Measurements from ENCODE around the gene ZSWIM7.
"Not testable (repeated sequence)": the region's sequence is repeated elsewhere in the genome, so short reads cannot be mapped to it uniquely, and the experiment has no call there.

ZSWIM7 gene

GRCh38 chr17:15957608-15958307, 41.7 kb downstream of the ZSWIM7 start:
- DNase-seq (ENCODE audit: low read depth) = no peak

DNA sequence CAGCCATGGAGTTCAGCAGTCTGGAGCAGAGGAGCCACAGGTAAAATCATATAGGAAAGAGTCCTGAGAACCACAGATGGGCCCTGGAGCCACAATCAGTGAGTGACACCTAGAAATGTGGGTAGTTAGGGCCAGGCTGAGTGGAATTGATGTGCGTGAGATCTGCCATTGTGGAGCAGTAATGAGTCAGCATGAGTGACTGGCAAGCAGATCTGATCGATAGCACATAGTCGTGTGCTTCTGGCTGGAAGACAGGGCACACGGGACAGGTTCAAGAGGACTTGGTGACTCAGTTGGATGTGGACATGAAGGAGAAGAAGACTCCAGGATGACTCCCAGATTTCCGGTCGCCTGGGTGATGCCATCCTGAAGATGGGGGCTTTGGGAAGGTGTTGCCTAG, 42.3 kb downstream of the ZSWIM7 start:
- DNase-seq (ENCODE audit: low read depth) = no peak

DNA sequence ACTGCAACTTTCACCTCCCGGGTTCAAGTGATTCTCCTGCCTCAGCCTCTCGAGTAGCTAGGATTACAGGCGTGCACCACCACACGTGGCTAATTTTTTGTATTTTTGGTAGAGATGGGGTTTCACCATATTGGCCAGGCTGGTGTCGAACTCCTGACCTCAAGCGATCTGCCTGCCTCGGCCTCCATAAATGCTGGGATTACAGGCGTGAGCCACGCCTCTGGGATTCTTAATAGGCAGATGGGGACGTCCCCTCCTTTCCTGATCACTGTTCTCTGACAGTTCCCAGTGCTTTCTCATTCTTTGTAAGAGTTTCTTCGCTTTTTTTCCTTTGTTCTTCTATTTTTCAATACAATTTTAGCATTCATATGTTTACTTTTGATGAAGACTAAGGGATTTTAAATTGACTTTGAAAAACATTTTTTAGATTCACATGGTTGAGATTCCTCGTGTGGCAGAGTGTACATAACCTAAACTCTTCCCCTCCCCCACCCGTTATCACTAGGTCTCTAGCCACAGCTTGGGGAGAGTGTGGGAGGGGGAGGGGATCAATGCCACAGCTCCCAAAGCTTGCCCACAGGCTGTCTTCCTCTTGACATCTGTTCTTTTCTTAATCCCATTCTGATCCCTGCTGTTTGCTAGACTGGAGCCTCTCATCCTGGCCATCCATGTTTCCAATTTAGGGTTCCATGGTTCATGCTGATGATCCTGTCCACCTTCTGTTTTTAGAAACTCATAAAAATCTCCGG, 43.5 kb downstream of the ZSWIM7 start:
- no peak for DNase-seq (ENCODE audit: low read depth)

GRCh38 chr17:15954222-15954621, 45.3 kb downstream of the ZSWIM7 start:
- no peak for DNase-seq (ENCODE audit: low read depth)

- no peak for DNase-seq (ENCODE audit: low read depth)
Measured at GRCh38 chr17:15952916-15953790, 46.4 kb downstream of the ZSWIM7 start.

- no peak for DNase-seq (ENCODE audit: low read depth)
Measured at GRCh38 chr17:15952048-15952532, 47.4 kb downstream of the ZSWIM7 start.

DNA sequence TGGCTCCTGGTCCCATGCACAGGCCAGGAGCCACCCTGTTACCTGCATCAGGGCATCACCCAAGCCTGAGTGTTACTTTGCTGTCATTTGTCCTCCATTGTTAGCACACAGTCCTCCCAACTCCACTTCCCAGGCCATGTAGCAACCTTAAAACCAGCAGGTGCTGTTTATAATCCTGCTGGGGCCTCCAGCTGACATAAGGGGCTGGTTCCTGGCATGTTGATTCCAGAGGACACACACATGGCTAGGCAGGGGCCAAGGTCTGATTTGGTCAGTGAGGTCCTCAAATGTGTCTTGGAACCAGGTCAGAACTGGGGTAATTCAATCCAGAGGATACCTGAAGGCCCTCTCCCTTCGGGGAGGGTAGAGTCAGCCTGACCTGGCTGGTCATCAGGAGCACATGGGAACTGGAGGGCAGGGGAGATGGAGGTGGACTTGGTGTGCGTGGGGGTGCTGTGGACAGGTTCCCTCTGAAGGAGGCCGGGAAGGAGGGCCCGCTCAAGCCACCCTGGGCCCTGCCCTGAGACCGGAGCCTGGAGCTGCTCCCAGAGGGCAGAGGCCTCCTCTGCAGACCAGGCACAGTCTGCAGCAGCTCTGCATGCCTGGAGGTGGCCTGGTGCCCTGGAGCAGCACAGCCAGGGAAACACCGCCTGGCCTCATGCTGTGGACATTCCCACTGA, 48.0 kb downstream of the ZSWIM7 start:
- DNase-seq (ENCODE audit: low read depth) = no peak

DNA sequence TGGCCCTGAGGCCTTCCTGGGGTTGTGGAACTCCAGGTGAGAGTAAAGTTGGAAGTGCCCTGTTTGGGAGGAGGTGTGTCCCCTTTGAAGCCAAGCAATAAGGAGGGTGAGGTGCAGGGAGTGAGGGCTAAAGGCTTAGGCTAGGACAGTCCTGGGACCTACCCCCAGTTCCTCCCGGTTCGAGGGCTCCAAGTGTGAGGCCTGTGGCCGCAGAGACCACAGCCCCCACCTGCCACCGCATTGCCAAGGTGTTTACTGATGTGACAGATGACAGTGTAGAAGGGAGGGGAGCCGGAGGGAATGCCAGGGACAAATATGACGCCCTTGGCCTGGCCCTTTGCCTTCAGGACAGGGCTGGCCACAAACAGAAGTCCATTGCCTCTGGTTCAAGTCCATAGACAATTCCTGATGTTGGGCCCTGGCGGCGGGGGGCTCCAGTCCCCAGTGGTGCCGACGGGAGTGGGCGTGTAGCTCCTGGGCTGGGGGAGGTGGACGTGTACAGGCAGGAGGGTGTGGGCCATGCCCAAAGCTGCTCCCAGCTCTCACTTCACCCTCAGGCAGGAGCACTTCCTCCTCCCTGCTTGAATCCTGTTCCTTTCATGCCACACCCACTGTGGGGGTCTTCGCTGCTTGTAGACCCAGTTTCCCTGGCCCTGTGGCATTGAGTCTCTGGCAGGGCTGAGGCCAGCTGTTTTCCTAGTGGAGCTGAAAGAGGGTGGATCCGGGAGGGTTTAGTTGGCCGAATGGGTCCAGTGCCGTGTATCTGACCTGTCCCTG, 51.3 kb downstream of the ZSWIM7 start:
- DNase-seq (ENCODE audit: low read depth) = no peak

GRCh38 chr17:15947271-15947670, 52.2 kb downstream of the ZSWIM7 start:
- no peak for DNase-seq (ENCODE audit: low read depth)

GRCh38 chr17:15946611-15947120, 52.8 kb downstream of the ZSWIM7 start:
- no peak for DNase-seq (ENCODE audit: low read depth)

- no peak for DNase-seq (ENCODE audit: low read depth)
Measured at GRCh38 chr17:15945527-15946191, 53.8 kb downstream of the ZSWIM7 start.

DNA sequence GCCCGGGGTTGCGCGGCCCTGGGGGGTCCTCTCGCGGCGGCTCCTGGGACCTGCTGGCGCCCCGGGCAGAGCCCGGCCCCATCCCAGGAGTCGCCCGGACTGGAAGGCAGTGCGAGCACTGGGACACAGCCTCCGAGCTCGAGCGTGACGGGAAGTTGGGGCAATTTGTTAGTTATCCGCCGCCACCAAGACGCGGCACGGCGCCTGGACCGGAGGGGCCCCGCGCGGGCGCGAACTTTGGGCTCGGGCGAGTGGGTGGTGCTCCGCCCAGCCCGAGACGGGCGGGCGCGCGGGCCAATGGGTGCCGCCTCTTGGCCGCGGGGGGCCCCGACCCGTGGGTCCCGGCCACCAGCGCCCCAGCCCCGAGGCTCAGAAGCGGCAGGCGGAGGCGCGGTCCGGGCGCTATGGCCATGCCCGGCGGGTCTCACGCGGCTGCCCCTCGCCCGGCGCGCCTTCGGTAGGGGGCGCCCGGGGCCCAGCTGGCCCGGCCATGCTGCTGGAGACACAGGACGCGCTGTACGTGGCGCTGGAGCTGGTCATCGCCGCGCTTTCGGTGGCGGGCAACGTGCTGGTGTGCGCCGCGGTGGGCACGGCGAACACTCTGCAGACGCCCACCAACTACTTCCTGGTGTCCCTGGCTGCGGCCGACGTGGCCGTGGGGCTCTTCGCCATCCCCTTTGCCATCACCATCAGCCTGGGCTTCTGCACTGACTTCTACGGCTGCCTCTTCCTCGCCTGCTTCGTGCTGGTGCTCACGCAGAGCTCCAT, 54.6 kb downstream of the ZSWIM7 start, which contains the start of gene ADORA2B:
TSS of gene ADORA2B (plus strand) at position 372 of the 768 bp plus-strand sequence. CDS start at position 491, 119 bp downstream.
- no peak for DNase-seq (ENCODE audit: low read depth)

- DNase-seq (ENCODE audit: low read depth) = no peak
Measured at GRCh38 chr17:15943971-15944758, 55.3 kb downstream of the ZSWIM7 start.

- no peak for DNase-seq (ENCODE audit: low read depth)
Measured at GRCh38 chr17:15942207-15942833, 57.2 kb downstream of the ZSWIM7 start.

DNA sequence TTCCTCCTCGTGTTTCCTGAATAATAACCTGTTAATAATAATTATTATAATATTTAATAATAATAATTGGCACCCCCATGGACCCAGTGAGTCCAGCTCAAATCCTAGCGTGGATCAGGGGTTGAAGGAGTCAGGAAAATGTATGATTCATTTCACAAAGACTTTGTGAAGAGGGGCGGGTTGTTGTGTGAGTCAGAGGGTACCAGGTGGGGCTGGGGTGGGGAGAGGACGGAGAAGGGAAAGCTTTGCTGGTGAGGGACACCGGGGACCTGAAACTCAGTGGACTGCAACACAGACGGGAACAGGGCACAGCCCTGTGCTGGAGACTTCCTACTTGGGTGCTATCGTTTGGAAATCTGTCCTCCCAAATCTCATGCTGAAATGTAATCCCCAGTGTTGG, 57.7 kb downstream of the ZSWIM7 start:
- DNase-seq (ENCODE audit: low read depth) = no peak

- DNase-seq (ENCODE audit: low read depth) = not testable (repeated sequence)
Measured at GRCh38 chr17:15936481-15936880, 63.0 kb downstream of the ZSWIM7 start.

- no peak for DNase-seq (ENCODE audit: low read depth)
Measured at GRCh38 chr17:15935891-15936290, 63.6 kb downstream of the ZSWIM7 start.

- DNase-seq (ENCODE audit: low read depth) = no peak
Measured at GRCh38 chr17:15934866-15935265, 64.6 kb downstream of the ZSWIM7 start.

Measured in T follicular helper cell (primary cell).